Mesothelial cell of epicardium (in vitro differentiated cells): ENCODE results near the gene ACAA2. TPM values are rescaled to one million over a fixed set of nuclear protein-coding genes. Genes with fewer than 3 reads are reported as not detected.
A peak's percentile ranks its signal among the peaks of the same experiment; 100 is the strongest.

Source experiments
- DNase-seq, 2 experiments: peaks; one replicate each; pipeline ENCODE4 v3.0.0; 2021; ENCODE audit warnings: low spot score in 2 of 2; ENCODE audit not compliant: unreplicated experiment in 2 of 2
- H3K27ac Mint-ChIP-seq: 2 replicates; pipeline ENCODE4 v1.8.0; 2021; ENCODE audit warnings: mixed read lengths
- H3K27me3 Mint-ChIP-seq: 2 replicates; pipeline ENCODE4 v1.8.0; 2021; ENCODE audit warnings: low read depth, mixed read lengths
- H3K36me3 Mint-ChIP-seq: 2 replicates; pipeline ENCODE4 v1.8.0; 2021; ENCODE audit warnings: mixed read lengths
- H3K4me1 Mint-ChIP-seq: 2 replicates; pipeline ENCODE4 v1.8.0; 2021; ENCODE audit warnings: mixed read lengths
- H3K4me3 Mint-ChIP-seq: 2 replicates; pipeline ENCODE4 v1.8.0; 2021; ENCODE audit warnings: mild to moderate bottlenecking, moderate library complexity, mixed read lengths
- H3K9me3 Mint-ChIP-seq: 2 replicates; pipeline ENCODE4 v1.8.0; 2021; ENCODE audit warnings: mixed read lengths
- total RNA-seq: library from RNA; stranded (reverse); gene quantifications from 3 replicates; pipeline ENCODE4 v1.2.1, GENCODE V29; 2021
- TF ChIP-seq, protein P1 (sequence below): fragments of 200-600 bp; sonication (generic); IDR thresholded peaks from one replicate; pipeline ENCODE4 v1.5.0; 2021; ENCODE audit warnings: antibody characterized with exemption; ENCODE audit not compliant: unreplicated experiment

The ACAA2 gene
- total RNA-seq, 1 donor from 2014 or later = 57.2 TPM

- DNase-seq = no peak
- peaks cover 13% of the 10 kb centered on the region for H3K27me3 Mint-ChIP-seq
- TF ChIP-seq, protein P1, sequence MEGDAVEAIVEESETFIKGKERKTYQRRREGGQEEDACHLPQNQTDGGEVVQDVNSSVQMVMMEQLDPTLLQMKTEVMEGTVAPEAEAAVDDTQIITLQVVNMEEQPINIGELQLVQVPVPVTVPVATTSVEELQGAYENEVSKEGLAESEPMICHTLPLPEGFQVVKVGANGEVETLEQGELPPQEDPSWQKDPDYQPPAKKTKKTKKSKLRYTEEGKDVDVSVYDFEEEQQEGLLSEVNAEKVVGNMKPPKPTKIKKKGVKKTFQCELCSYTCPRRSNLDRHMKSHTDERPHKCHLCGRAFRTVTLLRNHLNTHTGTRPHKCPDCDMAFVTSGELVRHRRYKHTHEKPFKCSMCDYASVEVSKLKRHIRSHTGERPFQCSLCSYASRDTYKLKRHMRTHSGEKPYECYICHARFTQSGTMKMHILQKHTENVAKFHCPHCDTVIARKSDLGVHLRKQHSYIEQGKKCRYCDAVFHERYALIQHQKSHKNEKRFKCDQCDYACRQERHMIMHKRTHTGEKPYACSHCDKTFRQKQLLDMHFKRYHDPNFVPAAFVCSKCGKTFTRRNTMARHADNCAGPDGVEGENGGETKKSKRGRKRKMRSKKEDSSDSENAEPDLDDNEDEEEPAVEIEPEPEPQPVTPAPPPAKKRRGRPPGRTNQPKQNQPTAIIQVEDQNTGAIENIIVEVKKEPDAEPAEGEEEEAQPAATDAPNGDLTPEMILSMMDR = no peak
- H3K4me3 Mint-ChIP-seq = no peak overlapping the region
- H3K4me1 Mint-ChIP-seq = no peaks in the 10 kb centered on the region
- H3K9me3 Mint-ChIP-seq = peaks cover 4% of the 10 kb centered on the region
- no peaks in the 10 kb centered on the region for H3K36me3 Mint-ChIP-seq
- H3K27ac Mint-ChIP-seq = no peak overlapping the region
Measured at GRCh38 chr18:49749563-49749962, 63.8 kb downstream of the ACAA2 start.

DNA sequence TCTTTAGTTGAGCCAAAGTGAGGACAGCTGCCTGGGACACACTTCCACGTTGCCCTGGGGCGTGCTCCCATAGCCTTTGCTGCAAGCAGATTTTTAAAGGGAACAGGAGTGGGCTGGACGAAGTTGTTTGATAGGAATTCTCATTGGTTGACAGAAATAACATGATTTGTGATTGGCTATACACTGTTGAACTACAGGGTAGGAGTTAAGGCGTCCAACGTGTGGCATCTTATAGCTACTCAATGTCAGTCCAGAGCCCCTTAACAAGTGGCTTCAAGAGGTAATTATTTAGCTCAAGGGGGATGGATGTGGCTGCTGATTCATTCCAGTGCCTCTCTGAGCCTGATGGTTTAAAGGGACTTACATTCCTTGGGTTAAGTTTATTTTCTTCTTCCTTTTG is 65.5 kb downstream of the ACAA2 start:
- Mint-ChIP-seq H3K36me3 (no peaks in the 10 kb centered on the region), H3K27ac (no peak overlapping the region), H3K27me3 (peaks cover 13% of the 10 kb centered on the region), H3K4me3 (no peak overlapping the region), H3K9me3 (no peaks in the 10 kb centered on the region), H3K4me1 (no peaks in the 10 kb centered on the region)
- peak in 1 of 2 experiments; percentile 13 for DNase-seq
- TF ChIP-seq, protein P1 = no peak

GRCh38 chr18:49745045-49746014 is 68.0 kb downstream of the ACAA2 start:
- Mint-ChIP-seq H3K27me3 (no peaks in the 10 kb centered on the region), H3K9me3 (no peaks in the 10 kb centered on the region), H3K36me3 (no peaks in the 10 kb centered on the region), H3K27ac (no peak overlapping the region), H3K4me1 (no peaks in the 10 kb centered on the region), H3K4me3 (no peak overlapping the region)
- TF ChIP-seq, protein P1 = no peak
- peak in 1 of 2 experiments; percentile 22 for DNase-seq

- Mint-ChIP-seq H3K9me3 (no peaks in the 10 kb centered on the region), H3K27ac (no peak overlapping the region), H3K36me3 (no peaks in the 10 kb centered on the region), H3K4me3 (no peak overlapping the region), H3K4me1 (no peaks in the 10 kb centered on the region), H3K27me3 (no peaks in the 10 kb centered on the region)
- TF ChIP-seq, protein P1 = no peak
- DNase-seq = peak in 1 of 2 experiments; percentile 6
Measured at GRCh38 chr18:49744376-49745008, 68.8 kb downstream of the ACAA2 start.

GRCh38 chr18:49743117-49743567 is 70.2 kb downstream of the ACAA2 start:
- Mint-ChIP-seq H3K4me3 (no peak overlapping the region), H3K36me3 (no peaks in the 10 kb centered on the region), H3K27me3 (no peaks in the 10 kb centered on the region), H3K4me1 (no peaks in the 10 kb centered on the region), H3K9me3 (no peaks in the 10 kb centered on the region), H3K27ac (peak overlapping the region; percentile 47)
- TF ChIP-seq, protein P1 = no peak
- DNase-seq = peak in 1 of 2 experiments; percentile 11
